Stomach (tissue), 4 donors: ENCODE results near the gene SENP6.

Experiments used
- POLR2A ChIP-seq, 4 donors: fragments of 450-650 bp; IDR thresholded peaks; one replicate each; pipeline ENCODE4 v1.6.1; 2016; ENCODE audit warnings: antibody characterized with exemption in 4 of 4, control low read depth in 2 of 4, mild to moderate bottlenecking in 1 of 4, moderate library complexity in 1 of 4
- TF ChIP-seq, protein P1 (sequence below), 7 experiments: fragments of 450-650 bp in 4 of 7; fragments of 200-600 bp in 3 of 7; sonication (generic) in 3 of 7; IDR thresholded peaks; one replicate each; pipeline ENCODE4 v1.5.1; 2016 to 2019; ENCODE audit warnings: antibody characterized with exemption in 7 of 7, control low read depth in 2 of 7, mild to moderate bottlenecking in 1 of 7

DNA sequence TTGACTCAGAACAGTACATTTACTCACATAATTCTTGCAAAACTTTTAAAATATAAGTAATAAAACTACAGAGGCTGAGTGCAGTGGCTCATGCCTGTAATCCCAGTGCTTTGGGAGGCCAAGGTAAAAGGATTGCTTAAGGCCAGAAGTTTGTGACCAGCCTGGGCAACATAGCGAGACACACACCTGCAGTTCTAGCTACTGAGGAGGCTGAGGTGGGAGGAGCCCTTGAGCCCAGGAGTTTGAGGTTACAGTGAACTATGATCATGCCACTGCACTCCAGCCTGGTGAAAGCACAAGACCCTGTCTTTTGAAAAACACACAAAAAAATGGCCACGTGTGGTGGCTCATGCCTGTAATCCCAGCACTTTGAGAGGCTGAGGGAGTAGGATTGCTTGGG lies 125.5 kb downstream of the SENP6 start:
- TF ChIP-seq, protein P1, sequence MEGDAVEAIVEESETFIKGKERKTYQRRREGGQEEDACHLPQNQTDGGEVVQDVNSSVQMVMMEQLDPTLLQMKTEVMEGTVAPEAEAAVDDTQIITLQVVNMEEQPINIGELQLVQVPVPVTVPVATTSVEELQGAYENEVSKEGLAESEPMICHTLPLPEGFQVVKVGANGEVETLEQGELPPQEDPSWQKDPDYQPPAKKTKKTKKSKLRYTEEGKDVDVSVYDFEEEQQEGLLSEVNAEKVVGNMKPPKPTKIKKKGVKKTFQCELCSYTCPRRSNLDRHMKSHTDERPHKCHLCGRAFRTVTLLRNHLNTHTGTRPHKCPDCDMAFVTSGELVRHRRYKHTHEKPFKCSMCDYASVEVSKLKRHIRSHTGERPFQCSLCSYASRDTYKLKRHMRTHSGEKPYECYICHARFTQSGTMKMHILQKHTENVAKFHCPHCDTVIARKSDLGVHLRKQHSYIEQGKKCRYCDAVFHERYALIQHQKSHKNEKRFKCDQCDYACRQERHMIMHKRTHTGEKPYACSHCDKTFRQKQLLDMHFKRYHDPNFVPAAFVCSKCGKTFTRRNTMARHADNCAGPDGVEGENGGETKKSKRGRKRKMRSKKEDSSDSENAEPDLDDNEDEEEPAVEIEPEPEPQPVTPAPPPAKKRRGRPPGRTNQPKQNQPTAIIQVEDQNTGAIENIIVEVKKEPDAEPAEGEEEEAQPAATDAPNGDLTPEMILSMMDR (IDR thresholded peaks at IDR 0.05), result no peak
- TF ChIP-seq POLR2A (IDR thresholded peaks at IDR 0.05), result no peak
